ENCODE data around the gene FBN1.

The FBN1 gene

GRCh38 chr15:48657950-48658591, 12.6 kb upstream of the FBN1 start:
- H3K18ac ChIP-seq (ENCODE audit: low read length), result no peak overlapping the region
- no peaks in the 10 kb centered on the region for H3K9me3 ChIP-seq (replicated peaks in 1 of 2; ENCODE audit: control insufficient read depth in 2 of 2, insufficient read depth in 1 of 2, low read depth in 1 of 2, low read length in 2 of 2)
- H2AFZ ChIP-seq (ENCODE audit: low read length), result peak overlapping the region; percentile 45
- no peak overlapping the region for H3K23ac ChIP-seq (ENCODE audit: low read depth, low read length, poor library complexity)
- no peaks in the 10 kb centered on the region for H3K27me3 ChIP-seq (ENCODE audit: control insufficient read depth in 3 of 3, insufficient read depth in 3 of 3, low read depth in 1 of 3, low read length in 3 of 3)
- H3K4me3 ChIP-seq (ENCODE audit: low read length in 2 of 2), result no peak overlapping the region
- no peak overlapping the region for H3K4ac ChIP-seq (ENCODE audit: low read length)
- H4K8ac ChIP-seq (ENCODE audit: low read depth, low read length), result no peak overlapping the region
- H2BK120ac ChIP-seq (ENCODE audit: low read depth, low read length), result no peak overlapping the region
- H3K9ac ChIP-seq (ENCODE audit: low read depth, low read length, poor library complexity), result no peak overlapping the region
- H3K27ac ChIP-seq (replicated peaks; ENCODE audit: low read length), result no peak overlapping the region
- peaks cover 0 to 3% of the 10 kb centered on the region in 2 donors for H3K4me1 ChIP-seq (ENCODE audit: control insufficient read depth in 2 of 2, insufficient read depth in 1 of 2, low read depth in 1 of 2, low read length in 2 of 2)
- no peak overlapping the region for H3K14ac ChIP-seq (ENCODE audit: low read length)
- DNase-seq (ENCODE audit: low spot score), result no peak
- H2AK5ac ChIP-seq (ENCODE audit: low read depth, low read length), result no peak overlapping the region
- no peak overlapping the region for H2BK5ac ChIP-seq (ENCODE audit: low read length)
- no peaks in the 10 kb centered on the region for H3K79me1 ChIP-seq (ENCODE audit: low read depth, low read length)
- no peak overlapping the region for H2BK12ac ChIP-seq (ENCODE audit: low read length)
- H4K91ac ChIP-seq (ENCODE audit: low read depth, low read length, poor library complexity), result no peak overlapping the region
- H3K4me2 ChIP-seq (ENCODE audit: insufficient read depth, low read length, poor library complexity, severe bottlenecking), result no peak overlapping the region
- no peak overlapping the region for H2BK15ac ChIP-seq (ENCODE audit: low read length)
- no CpG with 5 or more reads among the region's 7 CpGs for WGBS, 2 donors (ENCODE audit: extremely low coverage in 2 of 2, insufficient read length in 2 of 2, insufficient replicate concordance in 1 of 2)
- H3K36me3 ChIP-seq (replicated peaks in 1 of 2; ENCODE audit: control insufficient read depth in 2 of 2, insufficient read depth in 2 of 2, low read length in 2 of 2), result no peaks in the 10 kb centered on the region

GRCh38 chr15:48654801-48655200, 9.3 kb upstream of the FBN1 start:
- no peaks in the 10 kb centered on the region for H3K79me1 ChIP-seq (ENCODE audit: low read depth, low read length)
- no peak overlapping the region for H2AK5ac ChIP-seq (ENCODE audit: low read depth, low read length)
- WGBS, 2 donors (ENCODE audit: extremely low coverage in 2 of 2, insufficient read length in 2 of 2, insufficient replicate concordance in 1 of 2), result no CpG with 5 or more reads among the region's 1 CpG
- no peak overlapping the region for H3K4me2 ChIP-seq (ENCODE audit: insufficient read depth, low read length, poor library complexity, severe bottlenecking)
- H3K4ac ChIP-seq (ENCODE audit: low read length), result no peak overlapping the region
- no peak overlapping the region for H2AFZ ChIP-seq (ENCODE audit: low read length)
- H2BK120ac ChIP-seq (ENCODE audit: low read depth, low read length), result no peak overlapping the region
- H3K9me3 ChIP-seq (replicated peaks in 1 of 2; ENCODE audit: control insufficient read depth in 2 of 2, insufficient read depth in 1 of 2, low read depth in 1 of 2, low read length in 2 of 2), result no peaks in the 10 kb centered on the region
- H3K14ac ChIP-seq (ENCODE audit: low read length), result no peak overlapping the region
- no peak overlapping the region for H3K18ac ChIP-seq (ENCODE audit: low read length)
- H4K8ac ChIP-seq (ENCODE audit: low read depth, low read length), result no peak overlapping the region
- no peak overlapping the region for H3K9ac ChIP-seq (ENCODE audit: low read depth, low read length, poor library complexity)
- no peaks in the 10 kb centered on the region for H3K27me3 ChIP-seq (ENCODE audit: control insufficient read depth in 3 of 3, insufficient read depth in 3 of 3, low read depth in 1 of 3, low read length in 3 of 3)
- H4K91ac ChIP-seq (ENCODE audit: low read depth, low read length, poor library complexity), result no peak overlapping the region
- no peak for DNase-seq (ENCODE audit: low spot score)
- no peaks in the 10 kb centered on the region for H3K36me3 ChIP-seq (replicated peaks in 1 of 2; ENCODE audit: control insufficient read depth in 2 of 2, insufficient read depth in 2 of 2, low read length in 2 of 2)
- H3K23ac ChIP-seq (ENCODE audit: low read depth, low read length, poor library complexity), result no peak overlapping the region
- H2BK5ac ChIP-seq (ENCODE audit: low read length), result no peak overlapping the region
- H3K4me3 ChIP-seq (ENCODE audit: low read length in 2 of 2), result no peak overlapping the region
- no peak overlapping the region for H2BK12ac ChIP-seq (ENCODE audit: low read length)
- peaks cover 0 to 3% of the 10 kb centered on the region in 2 donors for H3K4me1 ChIP-seq (ENCODE audit: control insufficient read depth in 2 of 2, insufficient read depth in 1 of 2, low read depth in 1 of 2, low read length in 2 of 2)
- no peak overlapping the region for H2BK15ac ChIP-seq (ENCODE audit: low read length)
- no peak overlapping the region for H3K27ac ChIP-seq (replicated peaks; ENCODE audit: low read length)

DNA sequence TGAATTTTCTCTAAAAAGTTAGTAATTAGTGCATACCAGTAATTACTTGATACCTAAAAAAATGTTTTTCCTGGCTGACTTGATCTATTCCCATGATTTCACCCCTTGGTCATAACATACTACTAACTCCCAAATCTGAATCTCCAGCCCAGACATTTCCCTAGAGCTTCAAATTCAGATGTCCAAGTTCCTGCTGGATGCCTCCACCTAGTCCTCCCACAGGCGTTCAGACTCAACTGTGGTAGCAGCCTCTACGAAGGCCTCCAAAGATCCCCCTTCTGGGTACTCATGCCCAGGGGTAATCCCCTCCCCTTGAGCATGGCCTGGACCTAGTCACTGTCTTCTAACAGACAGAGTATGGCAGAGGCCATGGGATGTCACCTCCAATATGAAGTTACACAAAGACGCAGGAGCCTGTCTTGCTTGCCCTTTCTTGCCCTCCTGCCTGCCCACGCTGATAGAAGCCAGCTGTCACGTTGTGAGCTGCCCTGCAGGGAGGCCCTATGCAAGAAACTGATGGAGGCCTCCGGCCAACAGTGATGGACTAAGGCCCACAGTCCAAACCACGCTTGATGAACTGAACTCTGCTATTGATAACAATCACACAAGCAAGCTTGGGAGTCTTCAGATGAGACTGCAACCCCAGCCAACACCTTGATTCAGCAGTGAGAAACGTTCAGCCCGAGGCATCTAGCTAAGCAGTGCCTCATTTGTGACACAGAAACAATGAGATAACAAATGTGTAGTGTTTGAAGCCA, 8.6 kb upstream of the FBN1 start:
- H3K27ac ChIP-seq (replicated peaks; ENCODE audit: low read length), result no peak overlapping the region
- H3K27me3 ChIP-seq (ENCODE audit: control insufficient read depth in 3 of 3, insufficient read depth in 3 of 3, low read depth in 1 of 3, low read length in 3 of 3), result no peaks in the 10 kb centered on the region
- WGBS, 2 donors (ENCODE audit: extremely low coverage in 2 of 2, insufficient read length in 2 of 2, insufficient replicate concordance in 1 of 2), result no CpG with 5 or more reads among the region's 9 CpGs

GRCh38 chr15:48653216-48653615, 7.7 kb upstream of the FBN1 start:
- WGBS, 2 donors (ENCODE audit: extremely low coverage in 2 of 2, insufficient read length in 2 of 2, insufficient replicate concordance in 1 of 2), result no CpG with 5 or more reads among the region's 4 CpGs
- Histone ChIP-seq H3K9ac (ENCODE audit: low read depth, low read length, poor library complexity) (no peak overlapping the region), H3K4me1 (ENCODE audit: control insufficient read depth in 2 of 2, insufficient read depth in 1 of 2, low read depth in 1 of 2, low read length in 2 of 2) (peaks cover 0 to 3% of the 10 kb centered on the region in 2 donors), H3K36me3 (replicated peaks in 1 of 2; ENCODE audit: control insufficient read depth in 2 of 2, insufficient read depth in 2 of 2, low read length in 2 of 2) (no peaks in the 10 kb centered on the region), H2AFZ (ENCODE audit: low read length) (no peak overlapping the region), H3K27me3 (ENCODE audit: control insufficient read depth in 3 of 3, insufficient read depth in 3 of 3, low read depth in 1 of 3, low read length in 3 of 3) (no peaks in the 10 kb centered on the region), H2BK120ac (ENCODE audit: low read depth, low read length) (no peak overlapping the region), H2AK5ac (ENCODE audit: low read depth, low read length) (no peak overlapping the region), H3K18ac (ENCODE audit: low read length) (no peak overlapping the region), H2BK12ac (ENCODE audit: low read length) (no peak overlapping the region), H3K14ac (ENCODE audit: low read length) (no peak overlapping the region), H3K4ac (ENCODE audit: low read length) (no peak overlapping the region), H3K27ac (replicated peaks; ENCODE audit: low read length) (no peak overlapping the region), H4K91ac (ENCODE audit: low read depth, low read length, poor library complexity) (no peak overlapping the region), H4K8ac (ENCODE audit: low read depth, low read length) (peak overlapping the region; percentile 93), H2BK15ac (ENCODE audit: low read length) (no peak overlapping the region), H2BK5ac (ENCODE audit: low read length) (no peak overlapping the region), H3K79me1 (ENCODE audit: low read depth, low read length) (no peaks in the 10 kb centered on the region), H3K9me3 (replicated peaks in 1 of 2; ENCODE audit: control insufficient read depth in 2 of 2, insufficient read depth in 1 of 2, low read depth in 1 of 2, low read length in 2 of 2) (no peaks in the 10 kb centered on the region), H3K4me3 (ENCODE audit: low read length in 2 of 2) (no peak overlapping the region), H3K4me2 (ENCODE audit: insufficient read depth, low read length, poor library complexity, severe bottlenecking) (no peak overlapping the region), H3K23ac (ENCODE audit: low read depth, low read length, poor library complexity) (no peak overlapping the region)
- DNase-seq (ENCODE audit: low spot score), result no peak

More for the DNA sequence above, 8.6 kb upstream of the FBN1 start:
- Histone ChIP-seq H2BK5ac (ENCODE audit: low read length) (no peak overlapping the region), H3K23ac (ENCODE audit: low read depth, low read length, poor library complexity) (no peak overlapping the region), H3K18ac (ENCODE audit: low read length) (peak overlapping the region; percentile 1), H2BK12ac (ENCODE audit: low read length) (no peak overlapping the region), H2BK15ac (ENCODE audit: low read length) (no peak overlapping the region), H4K8ac (ENCODE audit: low read depth, low read length) (no peak overlapping the region), H3K9ac (ENCODE audit: low read depth, low read length, poor library complexity) (no peak overlapping the region), H3K9me3 (replicated peaks in 1 of 2; ENCODE audit: control insufficient read depth in 2 of 2, insufficient read depth in 1 of 2, low read depth in 1 of 2, low read length in 2 of 2) (no peaks in the 10 kb centered on the region), H3K4me3 (ENCODE audit: low read length in 2 of 2) (no peak overlapping the region), H3K14ac (ENCODE audit: low read length) (no peak overlapping the region), H3K36me3 (replicated peaks in 1 of 2; ENCODE audit: control insufficient read depth in 2 of 2, insufficient read depth in 2 of 2, low read length in 2 of 2) (no peaks in the 10 kb centered on the region), H2AFZ (ENCODE audit: low read length) (no peak overlapping the region), H3K4me2 (ENCODE audit: insufficient read depth, low read length, poor library complexity, severe bottlenecking) (no peak overlapping the region), H2BK120ac (ENCODE audit: low read depth, low read length) (no peak overlapping the region), H3K4ac (ENCODE audit: low read length) (no peak overlapping the region), H3K4me1 (ENCODE audit: control insufficient read depth in 2 of 2, insufficient read depth in 1 of 2, low read depth in 1 of 2, low read length in 2 of 2) (peaks cover 0 to 3% of the 10 kb centered on the region in 2 donors), H2AK5ac (ENCODE audit: low read depth, low read length) (no peak overlapping the region), H4K91ac (ENCODE audit: low read depth, low read length, poor library complexity) (no peak overlapping the region), H3K79me1 (ENCODE audit: low read depth, low read length) (no peaks in the 10 kb centered on the region)
- DNase-seq (ENCODE audit: low spot score), result no peak
